Colonic mucosa (tissue), 4 donors: ENCODE results near the gene LSM6. TPM values are rescaled to one million over a fixed set of nuclear protein-coding genes. Genes with fewer than 3 reads are reported as not detected.

Experiments used
- DNase-seq: peaks from one replicate; pipeline ENCODE4 v3.0.0-alpha.2; 2020
- H3K27ac ChIP-seq: fragments of 200-600 bp; one replicate; pipeline ENCODE4 v1.8.0; 2021
- H3K27me3 ChIP-seq: fragments of 200-600 bp; one replicate; pipeline ENCODE4 v1.8.0; 2021
- H3K36me3 ChIP-seq: fragments of 200-600 bp; one replicate; pipeline ENCODE4 v1.8.0; 2021
- H3K4me1 ChIP-seq: fragments of 200-600 bp; one replicate; pipeline ENCODE4 v1.8.0; 2021; ENCODE audit warnings: mild to moderate bottlenecking
- H3K4me3 ChIP-seq: fragments of 200-600 bp; one replicate; pipeline ENCODE4 v1.8.0; 2021
- H3K9ac ChIP-seq, 2 donors: one replicate each; pipeline ENCODE4 v1.7.0; 2013; ENCODE audit warnings: control low read depth in 2 of 2, low read depth in 2 of 2, low read length in 2 of 2
- H3K9me3 ChIP-seq: fragments of 200-600 bp; one replicate; pipeline ENCODE4 v1.8.0; 2021
- CTCF ChIP-seq: fragments of 200-600 bp; IDR thresholded peaks from one replicate; pipeline ENCODE4 v1.8.0; 2022; ENCODE audit warnings: antibody characterized with exemption, mild to moderate bottlenecking
- intact Hi-C: fragments of 100-400 bp; cut with DNase I; formaldehyde crosslinking; loops from one replicate; pipeline ENCODE4 v1.14.1; 2022
- total RNA-seq, 2 donors: library from RNA; stranded (reverse); fragmentation: NEBNext Ultra II Directional in 1 of 2; extraction: Animal tissue kit (Norgen Biotek cat#: 25700) in 1 of 2; gene quantifications; one replicate each; pipeline ENCODE4 v1.2.1, GENCODE V29; 2021
- donor health status: healthy.
- donor health status: DM: no; HTN: no; CAD: no.
- donor health status: DM: no; HTN: no; CAD: no.

The LSM6 gene
- total RNA-seq, 2 donors from 2014 or later, result 24.6 to 38.0 TPM

- intact Hi-C loops, result no loop called here
- Histone ChIP-seq H3K4me3 (no peak overlapping the region), H3K9ac (no peak overlapping the region), H3K36me3 (no peaks in the 10 kb centered on the region), H3K27ac (no peak overlapping the region), H3K27me3 (no peaks in the 10 kb centered on the region), H3K4me1 (no peaks in the 10 kb centered on the region), H3K9me3 (no peaks in the 10 kb centered on the region)
- no peak for DNase-seq
- TF ChIP-seq CTCF, result no peak
These were observed 18.1 kb downstream of the LSM6 start for GRCh38 chr4:146193628-146194027.

DNA sequence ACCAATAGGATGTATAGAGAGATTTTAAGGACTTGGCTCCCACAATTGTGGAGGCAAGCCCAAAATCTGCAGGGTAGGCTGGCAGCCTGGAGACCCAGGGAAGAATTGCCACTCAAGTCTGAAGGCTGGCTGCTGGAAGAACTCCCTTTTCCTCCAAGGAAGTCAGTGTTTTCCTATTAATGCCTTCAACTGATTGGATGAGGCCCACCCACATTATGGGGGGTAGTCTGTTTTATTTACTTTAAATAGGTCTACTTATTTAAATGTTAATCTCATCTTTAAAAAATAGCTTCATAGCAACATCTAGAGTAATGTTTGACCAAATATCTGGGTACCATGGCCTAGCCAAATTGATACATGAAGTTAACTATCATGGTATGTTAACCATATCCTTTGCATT is 18.7 kb downstream of the LSM6 start:
- no peak overlapping the region for H3K4me3 ChIP-seq
- H3K9me3 ChIP-seq, result no peaks in the 10 kb centered on the region
- no peak for DNase-seq
- TF ChIP-seq CTCF, result no peak
- H3K4me1 ChIP-seq, result no peaks in the 10 kb centered on the region
- no peaks in the 10 kb centered on the region for H3K27me3 ChIP-seq
- no peak overlapping the region for H3K9ac ChIP-seq
- H3K36me3 ChIP-seq, result no peaks in the 10 kb centered on the region
- H3K27ac ChIP-seq, result no peak overlapping the region
- intact Hi-C loops, result no loop called here

GRCh38 chr4:146202665-146203064 is 27.1 kb downstream of the LSM6 start:
- no peak overlapping the region for H3K9ac ChIP-seq

DNA sequence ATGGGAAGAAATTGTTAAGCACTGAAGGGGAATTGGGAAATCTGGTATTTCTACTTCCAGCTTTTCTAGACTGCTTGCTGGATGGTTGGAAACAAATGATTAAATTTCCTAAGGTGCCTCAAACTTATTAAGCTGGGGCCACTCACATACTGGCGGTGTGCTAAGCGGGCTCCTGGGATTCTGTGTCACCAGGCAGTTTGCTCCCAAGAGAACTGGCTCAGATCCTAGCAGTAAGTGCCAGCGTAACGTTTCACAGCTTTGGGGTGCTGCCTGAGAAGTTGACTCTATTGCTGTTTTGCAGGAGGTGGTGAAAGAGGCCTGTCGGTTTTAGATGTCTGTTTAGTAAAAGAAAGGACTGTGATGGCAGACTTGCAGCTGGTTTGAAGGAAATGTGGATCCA is 31.9 kb downstream of the LSM6 start:
- H3K9ac ChIP-seq, result no peak overlapping the region
- intact Hi-C loops, result no loop called here
- H3K4me3 ChIP-seq, result no peak overlapping the region
- no peaks in the 10 kb centered on the region for H3K27me3 ChIP-seq
- H3K27ac ChIP-seq, result no peak overlapping the region
- H3K36me3 ChIP-seq, result no peaks in the 10 kb centered on the region
- H3K9me3 ChIP-seq, result no peaks in the 10 kb centered on the region
- no peak for DNase-seq
- no peaks in the 10 kb centered on the region for H3K4me1 ChIP-seq
- no peak for TF ChIP-seq CTCF

More at GRCh38 chr4:146202665-146203064, 27.1 kb downstream of the LSM6 start:
- H3K4me3 ChIP-seq, result no peak overlapping the region
- no peak for TF ChIP-seq CTCF
- DNase-seq, result no peak
- no peaks in the 10 kb centered on the region for H3K9me3 ChIP-seq
- intact Hi-C loops, result no loop called here
- H3K36me3 ChIP-seq, result no peaks in the 10 kb centered on the region
- H3K27ac ChIP-seq, result no peak overlapping the region
- no peaks in the 10 kb centered on the region for H3K27me3 ChIP-seq
- no peaks in the 10 kb centered on the region for H3K4me1 ChIP-seq

GRCh38 chr4:146210890-146211289 is 35.4 kb downstream of the LSM6 start:
- Histone ChIP-seq H3K4me3 (no peak overlapping the region), H3K4me1 (no peaks in the 10 kb centered on the region), H3K27me3 (no peaks in the 10 kb centered on the region), H3K27ac (no peak overlapping the region), H3K36me3 (no peaks in the 10 kb centered on the region), H3K9ac (no peak overlapping the region), H3K9me3 (no peaks in the 10 kb centered on the region)
- no peak for DNase-seq
- intact Hi-C loops, result no loop called here
- no peak for TF ChIP-seq CTCF

DNA sequence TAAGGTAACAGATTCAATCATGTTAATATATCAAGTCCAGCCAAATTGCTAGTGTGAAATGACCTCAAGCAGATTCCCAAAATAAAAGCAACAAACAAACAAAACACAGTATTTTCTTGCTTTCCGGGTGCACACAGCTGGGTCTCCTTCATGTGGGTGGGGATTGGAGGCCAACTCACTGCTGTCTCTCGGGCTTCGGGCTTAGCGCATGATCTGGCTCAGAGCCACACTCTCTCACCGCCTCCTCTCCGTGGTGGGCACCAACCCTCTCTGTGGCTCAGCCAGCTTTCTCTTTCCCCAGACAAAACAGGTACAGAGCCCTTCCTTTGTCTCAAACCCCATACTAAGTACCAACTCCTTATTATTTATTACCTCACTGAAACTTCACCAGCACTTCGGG is 35.9 kb downstream of the LSM6 start:
- Histone ChIP-seq H3K27me3 (no peaks in the 10 kb centered on the region), H3K4me3 (no peak overlapping the region), H3K9ac (no peak overlapping the region), H3K27ac (no peak overlapping the region), H3K36me3 (no peaks in the 10 kb centered on the region), H3K9me3 (no peaks in the 10 kb centered on the region), H3K4me1 (no peaks in the 10 kb centered on the region)
- intact Hi-C loops, result no loop called here
- DNase-seq, result no peak
- TF ChIP-seq CTCF, result no peak
